Transverse colon (tissue), 4 donors: ENCODE measurements around the gene SLC18B1. TPM values are rescaled to one million over a fixed set of nuclear protein-coding genes. Genes with fewer than 3 reads are reported as not detected.

Experiments used
- DNase-seq: peaks from one replicate; pipeline ENCODE4 v3.0.0-alpha.2; 2019
- H3K27ac ChIP-seq, 4 donors: fragments of 200-600 bp; sonication (generic); 2 replicates each; pipeline ENCODE4 v1.5.1; 2016 to 2018; ENCODE audit warnings: inconsistent platforms in 4 of 4
- H3K27me3 ChIP-seq: fragments of 200-600 bp; sonication (generic); 2 replicates; pipeline ENCODE4 v1.5.1; 2017; ENCODE audit warnings: inconsistent platforms
- H3K36me3 ChIP-seq, 4 donors: fragments of 200-600 bp; sonication (generic); 2 replicates each; pipeline ENCODE4 v1.5.1; 2017 to 2019; ENCODE audit warnings: inconsistent platforms in 4 of 4
- H3K4me1 ChIP-seq, 4 donors: fragments of 200-600 bp; sonication (generic); 2 replicates each; pipeline ENCODE4 v1.5.1; 2017 to 2020; ENCODE audit warnings: inconsistent platforms in 4 of 4
- H3K4me3 ChIP-seq, 4 donors: fragments of 200-600 bp; sonication (generic); 1 replicate in 1 of 4; 2 replicates in 3 of 4; pipeline versions ENCODE4 v1.5.1 to v1.6.1; 2017 to 2019; ENCODE audit warnings: inconsistent platforms in 4 of 4
- H3K9me3 ChIP-seq, 2 donors: fragments of 200-600 bp; sonication (generic); 2 replicates each; pipeline ENCODE4 v1.5.1; 2017 to 2019; ENCODE audit warnings: inconsistent platforms in 2 of 2
- CTCF ChIP-seq, 5 experiments: fragments of 200-600 bp in 3 of 5; fragments of 450-650 bp in 2 of 5; sonication (generic) in 3 of 5; IDR thresholded peaks; 1 replicate in 2 of 5; 2 replicates in 3 of 5; pipeline ENCODE4 v1.5.1; 2016 to 2017; ENCODE audit warnings: antibody characterized with exemption in 5 of 5, inconsistent platforms in 3 of 5, mild to moderate bottlenecking in 2 of 5, moderate library complexity in 1 of 5
- EP300 ChIP-seq: sonication (generic); formaldehyde crosslinking; IDR thresholded peaks from one replicate; pipeline ENCODE4 v1.6.1; 2017; ENCODE audit warnings: antibody characterized with exemption, low read depth
- POLR2A ChIP-seq: fragments of 450-650 bp; IDR thresholded peaks from one replicate; pipeline ENCODE4 v1.6.1; 2016; ENCODE audit warnings: antibody characterized with exemption, mild to moderate bottlenecking, moderate library complexity
- POLR2AphosphoS5 ChIP-seq, 3 donors: sonication (generic); formaldehyde crosslinking; IDR thresholded peaks; one replicate each; pipeline ENCODE4 v1.6.1; 2016; ENCODE audit warnings: antibody characterized with exemption in 3 of 3
- WGBS, 2 donors: methylation state at CpG; one replicate each; pipeline ENCODE4 v1.1.5; 2018; ENCODE audit warnings: low coverage in 1 of 2; 5-methylcytosine and 5-hydroxymethylcytosine counted together
- in situ Hi-C, 4 donors: fragments of 200-750 bp; cut with MboI; loops; one replicate each; pipeline versions ENCODE4 v1.15.0 to v1.15.1; 2017; ENCODE audit warnings: low sequenced_read_pairs in 3 of 4, low pct_ligation_motif_present in 1 of 4, low pct_unique_long_range_greater_than_20kb in 1 of 4
- intact Hi-C: fragments of 100-400 bp; cut with DNase I; formaldehyde crosslinking; loops from one replicate; pipeline ENCODE4 v1.15.1; 2023; ENCODE audit warnings: low total_unique reads
- total RNA-seq, 4 donors: library from RNA; depleted of rRNA; stranded (reverse); fragments of >200 nt; gene quantifications; one replicate each; pipeline ENCODE4 v1.1.0, GENCODE V29; 2016

The SLC18B1 gene
- total RNA-seq, 4 donors from 2014 or later: 1.6 to 16.0 (median 10.3) TPM

DNA sequence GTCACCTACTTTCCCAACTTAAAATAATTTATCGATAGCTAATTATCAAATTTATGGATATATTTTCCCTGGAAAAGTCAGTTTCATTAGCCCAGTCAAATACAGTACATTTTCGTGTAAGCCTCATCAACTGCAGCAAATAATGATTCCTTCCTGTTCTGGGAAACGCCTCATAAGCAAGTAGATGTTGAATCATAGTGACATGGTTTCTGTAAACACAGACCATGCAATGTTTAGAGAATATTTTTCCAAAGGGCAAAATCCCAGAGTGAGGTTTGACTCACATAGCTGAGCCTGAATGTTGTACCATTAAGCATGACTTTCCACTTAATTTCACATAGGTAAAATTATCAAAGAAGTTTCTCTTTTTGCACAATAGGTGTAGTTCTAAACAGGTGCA is 67.9 kb downstream of the SLC18B1 start:
- no peaks in the 10 kb centered on the region for H3K9me3 ChIP-seq
- no peaks in the 10 kb centered on the region for H3K27me3 ChIP-seq
- H3K4me3 ChIP-seq: no peak overlapping the region
- whole genome bisulfite sequencing, 2 donors: 57 to 72% methylated on average over 3 of the region's 3 CpGs
- no peak for DNase-seq
- no peaks in the 10 kb centered on the region for H3K4me1 ChIP-seq
- H3K36me3 ChIP-seq: no peaks in the 10 kb centered on the region
- in situ Hi-C loops (no loop called here), intact Hi-C loops (no loop called here)
- no peak overlapping the region for H3K27ac ChIP-seq
- TF ChIP-seq POLR2A (no peak), POLR2AphosphoS5 (IDR thresholded peaks at IDR 0.05) (peak in 1 of 3 donors; percentile 19)

DNA sequence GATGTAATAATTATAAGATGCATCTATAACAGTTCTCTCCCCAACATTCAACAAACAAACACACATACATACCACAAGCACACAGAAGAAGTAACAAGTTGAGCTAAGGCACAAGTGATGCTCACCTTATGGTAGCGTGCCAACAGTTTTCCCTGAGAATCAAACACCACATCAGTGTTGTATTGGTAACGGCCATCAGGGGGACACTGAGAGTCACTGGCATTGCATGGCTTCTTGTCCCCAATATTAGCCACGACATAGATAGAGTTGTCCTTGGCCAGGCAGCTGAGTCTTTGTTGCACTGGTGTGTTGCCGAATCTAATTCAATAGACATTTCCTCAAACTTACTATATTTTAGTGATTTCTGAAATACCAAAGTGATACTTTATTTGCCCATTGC is 69.8 kb downstream of the SLC18B1 start:
- no peak overlapping the region for H3K27ac ChIP-seq
- in situ Hi-C loops: no loop called here
- 73 to 79% methylated on average over 2 to 4 of the region's 4 CpGs for WGBS, 2 donors

GRCh38 chr6:132726608-132726975 is 71.8 kb downstream of the SLC18B1 start:
- TF ChIP-seq POLR2A (no peak), EP300 (no peak), POLR2AphosphoS5 (IDR thresholded peaks at IDR 0.05) (no peak), CTCF (IDR thresholded peaks at IDR 0.05) (no peak)
- 84 to 88% methylated on average over 4 of the region's 4 CpGs for WGBS, 2 donors
- Histone ChIP-seq H3K4me3 (no peak overlapping the region), H3K27ac (no peak overlapping the region), H3K36me3 (no peaks in the 10 kb centered on the region), H3K9me3 (no peaks in the 10 kb centered on the region), H3K27me3 (no peaks in the 10 kb centered on the region), H3K4me1 (no peaks in the 10 kb centered on the region)
- DNase-seq: no peak
- intact Hi-C loops (no loop called here), in situ Hi-C loops (no loop called here)

More for the DNA sequence above, 69.8 kb downstream of the SLC18B1 start:
- H3K9me3 ChIP-seq: no peaks in the 10 kb centered on the region
- DNase-seq: no peak
- no peaks in the 10 kb centered on the region for H3K36me3 ChIP-seq
- intact Hi-C loops: no loop called here
- H3K4me1 ChIP-seq: no peaks in the 10 kb centered on the region
- TF ChIP-seq CTCF (IDR thresholded peaks at IDR 0.05) (no peak), POLR2AphosphoS5 (IDR thresholded peaks at IDR 0.05) (no peak), EP300 (no peak), POLR2A (no peak)
- H3K27me3 ChIP-seq: no peaks in the 10 kb centered on the region
- H3K4me3 ChIP-seq: no peak overlapping the region

- no peak for TF ChIP-seq POLR2AphosphoS5 (IDR thresholded peaks at IDR 0.05)
- no peak for TF ChIP-seq EP300
- TF ChIP-seq POLR2A: no peak
- TF ChIP-seq CTCF (IDR thresholded peaks at IDR 0.05): no peak
- H3K27me3 ChIP-seq: no peaks in the 10 kb centered on the region
- H3K27ac ChIP-seq: no peak overlapping the region
- H3K4me1 ChIP-seq: no peaks in the 10 kb centered on the region
- intact Hi-C loops (no loop called here), in situ Hi-C loops (no loop called here)
- no peaks in the 10 kb centered on the region for H3K36me3 ChIP-seq
- H3K4me3 ChIP-seq: no peak overlapping the region
- 58 to 72% methylated on average over 6 of the region's 6 CpGs for WGBS, 2 donors
- DNase-seq: no peak
- H3K9me3 ChIP-seq: no peaks in the 10 kb centered on the region
Measured at GRCh38 chr6:132725947-132726607, 72.4 kb downstream of the SLC18B1 start.

- H3K4me3 ChIP-seq: no peak overlapping the region
- intact Hi-C loops (no loop called here), in situ Hi-C loops (no loop called here)
- no peaks in the 10 kb centered on the region for H3K27me3 ChIP-seq
- 62 to 71% methylated on average over 3 to 6 of the region's 6 CpGs for WGBS, 2 donors
- no peak for DNase-seq
- TF ChIP-seq POLR2A (no peak), POLR2AphosphoS5 (IDR thresholded peaks at IDR 0.05) (no peak), EP300 (no peak), CTCF (IDR thresholded peaks at IDR 0.05) (no peak)
- no peaks in the 10 kb centered on the region for H3K9me3 ChIP-seq
- no peak overlapping the region for H3K27ac ChIP-seq
- no peaks in the 10 kb centered on the region for H3K4me1 ChIP-seq
- no peaks in the 10 kb centered on the region for H3K36me3 ChIP-seq
Measured at GRCh38 chr6:132725471-132725870, 73.0 kb downstream of the SLC18B1 start.
